Measurements from ENCODE around the gene ESR1. TPM values are rescaled to one million over a fixed set of nuclear protein-coding genes. Genes with fewer than 3 reads are reported as not detected.
A peak's percentile ranks its signal among the peaks of the same experiment; 100 is the strongest.

The ESR1 gene
- total RNA-seq, 6 donors from 2014 or later, result 0.91 to 4.7 (median 2.8) TPM

- Histone ChIP-seq H3K4me1 (no peaks in the 10 kb centered on the region), H3K27ac (no peak overlapping the region), H3K4me3 (no peak overlapping the region), H3K36me3 (no peaks in the 10 kb centered on the region), H3K9me3 (no peaks in the 10 kb centered on the region), H3K27me3 (no peaks in the 10 kb centered on the region)
- DNase-seq, result no peak
- WGBS, 2 donors, result 78 to 80% methylated on average over 3 of the region's 3 CpGs
- TF ChIP-seq CTCF (IDR thresholded peaks at IDR 0.05) (no peak), EP300 (IDR thresholded peaks at IDR 0.05) (no peak), POLR2AphosphoS5 (IDR thresholded peaks at IDR 0.05) (no peak), POLR2A (IDR thresholded peaks at IDR 0.05) (no peak)
- no peak for ATAC-seq (ENCODE audit: low FRiP score in 2 of 2)
Observed at GRCh38 chr6:151940307-151940706, 132.8 kb downstream of the ESR1 start.

- no peak overlapping the region for H3K4me3 ChIP-seq
- ATAC-seq (ENCODE audit: low FRiP score in 2 of 2), result peak in 1 of 2 donors; percentile 56
- WGBS, 2 donors, result 24 to 25% methylated on average over 3 of the region's 3 CpGs
- H3K27me3 ChIP-seq, result no peaks in the 10 kb centered on the region
- H3K36me3 ChIP-seq, result no peaks in the 10 kb centered on the region
- H3K4me1 ChIP-seq, result no peaks in the 10 kb centered on the region
- no peak overlapping the region for H3K27ac ChIP-seq
- no peaks in the 10 kb centered on the region for H3K9me3 ChIP-seq
- TF ChIP-seq POLR2A (IDR thresholded peaks at IDR 0.05) (no peak), POLR2AphosphoS5 (IDR thresholded peaks at IDR 0.05) (no peak), CTCF (IDR thresholded peaks at IDR 0.05) (no peak), EP300 (IDR thresholded peaks at IDR 0.05) (no peak)
- DNase-seq, result peak in 1 of 2 donors; percentile 28
Observed at GRCh38 chr6:151948002-151948743, 140.7 kb downstream of the ESR1 start.

GRCh38 chr6:151958332-151958731, 150.8 kb downstream of the ESR1 start:
- TF ChIP-seq CTCF (IDR thresholded peaks at IDR 0.05), result no peak
- no peak for TF ChIP-seq EP300 (IDR thresholded peaks at IDR 0.05)
- TF ChIP-seq POLR2AphosphoS5 (IDR thresholded peaks at IDR 0.05), result no peak
- no peak for TF ChIP-seq POLR2A (IDR thresholded peaks at IDR 0.05)
- WGBS, 2 donors, result 58 to 63% methylated on average over 2 of the region's 2 CpGs

GRCh38 chr6:151959086-151959485, 151.6 kb downstream of the ESR1 start:
- Histone ChIP-seq H3K4me1 (no peaks in the 10 kb centered on the region), H3K4me3 (no peak overlapping the region), H3K27ac (no peak overlapping the region), H3K36me3 (no peaks in the 10 kb centered on the region), H3K27me3 (no peaks in the 10 kb centered on the region), H3K9me3 (no peaks in the 10 kb centered on the region)
- no peak for TF ChIP-seq CTCF (IDR thresholded peaks at IDR 0.05)
- no peak for TF ChIP-seq POLR2AphosphoS5 (IDR thresholded peaks at IDR 0.05)
- no peak for TF ChIP-seq POLR2A (IDR thresholded peaks at IDR 0.05)
- TF ChIP-seq EP300 (IDR thresholded peaks at IDR 0.05), result no peak
- 78 to 88% methylated on average over 3 of the region's 3 CpGs for WGBS, 2 donors
- ATAC-seq (ENCODE audit: low FRiP score in 2 of 2), result no peak
- no peak for DNase-seq

More at GRCh38 chr6:151958332-151958731, 150.8 kb downstream of the ESR1 start:
- DNase-seq (no peak), ATAC-seq (ENCODE audit: low FRiP score in 2 of 2) (no peak)
- Histone ChIP-seq H3K9me3 (no peaks in the 10 kb centered on the region), H3K36me3 (no peaks in the 10 kb centered on the region), H3K27me3 (no peaks in the 10 kb centered on the region), H3K27ac (no peak overlapping the region), H3K4me1 (no peaks in the 10 kb centered on the region), H3K4me3 (no peak overlapping the region)

GRCh38 chr6:151961809-151962208, 154.3 kb downstream of the ESR1 start:
- WGBS, 2 donors, result 64 to 70% methylated on average over 5 of the region's 5 CpGs
- Histone ChIP-seq H3K4me1 (no peaks in the 10 kb centered on the region), H3K4me3 (no peak overlapping the region), H3K27me3 (no peaks in the 10 kb centered on the region), H3K27ac (no peak overlapping the region), H3K9me3 (no peaks in the 10 kb centered on the region), H3K36me3 (no peaks in the 10 kb centered on the region)
- ATAC-seq (ENCODE audit: low FRiP score in 2 of 2), result no peak
- TF ChIP-seq EP300 (IDR thresholded peaks at IDR 0.05) (no peak), CTCF (IDR thresholded peaks at IDR 0.05) (no peak), POLR2AphosphoS5 (IDR thresholded peaks at IDR 0.05) (no peak), POLR2A (IDR thresholded peaks at IDR 0.05) (no peak)
- no peak for DNase-seq

All from upper lobe of left lung (tissue), 6 donors.